Prostate gland (tissue), 2 donors: ENCODE data around the gene CUX1. TPM values are rescaled to one million over a fixed set of nuclear protein-coding genes. Genes with fewer than 3 reads are reported as not detected.
"Not testable (repeated sequence)": the region's sequence is repeated elsewhere in the genome, so short reads cannot be mapped to it uniquely, and the experiment has no call there.

Experiments
- DNase-seq: peaks from one replicate; pipeline ENCODE4 v3.0.0-alpha.2; 2019; ENCODE audit warnings: low spot score
- H3K27ac ChIP-seq, 2 donors: fragments of 200-600 bp; sonication (generic); 2 replicates each; pipeline ENCODE4 v1.5.1; 2017 to 2019
- H3K27me3 ChIP-seq: fragments of 200-600 bp; sonication (generic); replicated peaks from 2 replicates; pipeline ENCODE4 v1.5.1; 2019; ENCODE audit not compliant: insufficient read depth
- H3K36me3 ChIP-seq, 2 donors: fragments of 200-600 bp; sonication (generic); 1 replicate in 1 of 2; 2 replicates in 1 of 2; pipeline versions ENCODE4 v1.5.1 to v1.8.1; 2017 to 2019
- H3K4me1 ChIP-seq: fragments of 200-600 bp; sonication (generic); replicated peaks from 2 replicates; pipeline ENCODE4 v1.5.1; 2019
- H3K4me3 ChIP-seq, 2 donors: fragments of 200-600 bp; sonication (generic); 2 replicates each; pipeline ENCODE4 v1.5.1; 2017 to 2019
- H3K9me3 ChIP-seq: fragments of 200-600 bp; sonication (generic); 2 replicates; pipeline ENCODE4 v1.5.1; 2017
- POLR2A ChIP-seq: fragments of 450-650 bp; IDR thresholded peaks from one replicate; pipeline ENCODE4 v1.6.1; 2016; ENCODE audit warnings: antibody characterized with exemption, mild to moderate bottlenecking
- POLR2AphosphoS5 ChIP-seq: sonication (generic); formaldehyde crosslinking; IDR thresholded peaks from one replicate; pipeline ENCODE4 v1.6.1; 2017; ENCODE audit warnings: antibody characterized with exemption
- WGBS: methylation state at CpG from one replicate; pipeline ENCODE4 v1.1.5; 2018; 5-methylcytosine and 5-hydroxymethylcytosine counted together
- intact Hi-C: fragments of 100-400 bp; cut with DNase I; formaldehyde crosslinking; loops from one replicate; pipeline ENCODE4 v1.14.2; 2022
- total RNA-seq, 2 donors: library from RNA; depleted of rRNA; stranded (reverse); fragments of >200 nt; gene quantifications; one replicate each; pipeline ENCODE4 v1.1.0, GENCODE V29; 2016
- TF ChIP-seq, protein P1 (sequence below), 4 experiments: fragments of 200-600 bp in 2 of 4; fragments of 450-650 bp in 2 of 4; sonication (generic) in 2 of 4; IDR thresholded peaks; 1 replicate in 3 of 4; 2 replicates in 1 of 4; pipeline ENCODE4 v1.5.1; 2016 to 2019; ENCODE audit warnings: antibody characterized with exemption in 4 of 4, mild to moderate bottlenecking in 2 of 4, moderate library complexity in 2 of 4

The CUX1 gene
- total RNA-seq, 2 donors from 2014 or later = 96.3 to 99.2 TPM

DNA sequence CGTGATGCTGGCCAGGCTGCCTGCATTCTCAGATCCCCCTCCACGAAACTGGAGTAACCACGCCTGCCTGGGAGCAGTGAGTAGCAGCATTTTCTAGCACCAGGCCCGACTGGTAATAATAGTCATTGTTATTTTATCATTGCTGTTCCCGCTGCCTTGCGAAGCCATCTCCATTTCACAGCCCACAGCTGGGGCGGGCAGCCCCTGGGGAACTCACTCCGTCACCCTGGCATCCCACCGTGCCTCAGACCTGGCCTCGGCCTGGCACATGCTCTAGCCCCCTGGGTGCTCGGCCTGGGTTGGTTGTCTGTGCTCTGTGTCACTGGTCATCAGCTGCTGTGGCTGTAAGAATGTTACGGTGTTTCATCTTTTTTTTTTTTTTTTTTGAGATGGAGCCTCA, 411.5 kb downstream of the CUX1 start:
- no peak overlapping the region for H3K4me3 ChIP-seq
- H3K36me3 ChIP-seq = peaks cover 0 to 9% of the 10 kb centered on the region in 2 donors
- H3K27me3 ChIP-seq = no peaks in the 10 kb centered on the region
- no peaks in the 10 kb centered on the region for H3K4me1 ChIP-seq
- TF ChIP-seq POLR2AphosphoS5 = no peak
- TF ChIP-seq, protein P1, sequence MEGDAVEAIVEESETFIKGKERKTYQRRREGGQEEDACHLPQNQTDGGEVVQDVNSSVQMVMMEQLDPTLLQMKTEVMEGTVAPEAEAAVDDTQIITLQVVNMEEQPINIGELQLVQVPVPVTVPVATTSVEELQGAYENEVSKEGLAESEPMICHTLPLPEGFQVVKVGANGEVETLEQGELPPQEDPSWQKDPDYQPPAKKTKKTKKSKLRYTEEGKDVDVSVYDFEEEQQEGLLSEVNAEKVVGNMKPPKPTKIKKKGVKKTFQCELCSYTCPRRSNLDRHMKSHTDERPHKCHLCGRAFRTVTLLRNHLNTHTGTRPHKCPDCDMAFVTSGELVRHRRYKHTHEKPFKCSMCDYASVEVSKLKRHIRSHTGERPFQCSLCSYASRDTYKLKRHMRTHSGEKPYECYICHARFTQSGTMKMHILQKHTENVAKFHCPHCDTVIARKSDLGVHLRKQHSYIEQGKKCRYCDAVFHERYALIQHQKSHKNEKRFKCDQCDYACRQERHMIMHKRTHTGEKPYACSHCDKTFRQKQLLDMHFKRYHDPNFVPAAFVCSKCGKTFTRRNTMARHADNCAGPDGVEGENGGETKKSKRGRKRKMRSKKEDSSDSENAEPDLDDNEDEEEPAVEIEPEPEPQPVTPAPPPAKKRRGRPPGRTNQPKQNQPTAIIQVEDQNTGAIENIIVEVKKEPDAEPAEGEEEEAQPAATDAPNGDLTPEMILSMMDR (IDR thresholded peaks at IDR 0.05) = no peak
- no peak for TF ChIP-seq POLR2A
- intact Hi-C loops = no loop called here
- no peaks in the 10 kb centered on the region for H3K9me3 ChIP-seq
- WGBS = 94% methylated on average over 12 of the region's 12 CpGs
- no peak overlapping the region for H3K27ac ChIP-seq
- DNase-seq = no peak

DNA sequence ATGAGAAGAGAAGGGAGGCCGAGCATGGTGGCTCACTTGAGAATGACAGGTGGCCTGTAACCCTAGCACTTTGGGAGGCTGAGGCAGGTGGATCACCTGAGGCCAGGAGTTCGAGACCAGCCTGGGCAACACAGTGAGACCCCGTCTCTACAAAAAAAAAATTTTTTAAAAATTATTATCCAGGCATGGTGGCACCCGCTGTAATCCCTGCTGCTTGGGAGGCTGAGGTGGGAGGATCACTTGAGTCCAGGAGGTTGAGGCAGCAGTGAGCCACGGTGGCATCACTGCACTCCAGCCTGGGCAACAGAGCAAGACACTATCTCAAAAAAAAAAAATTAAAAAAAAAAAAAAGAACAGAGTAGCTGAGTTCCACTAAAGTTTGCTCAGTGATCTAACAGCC, 412.7 kb downstream of the CUX1 start:
- not testable (repeated sequence) for H3K9me3 ChIP-seq, H3K27ac ChIP-seq, DNase-seq, H3K36me3 ChIP-seq, H3K27me3 ChIP-seq, H3K4me3 ChIP-seq, H3K4me1 ChIP-seq
- intact Hi-C loops = loop anchor here (10.0 kb wide), 1 partner anchor 635 kb away; no protein-coding TSS in a partner anchor
- WGBS = 97% methylated on average over 5 of the region's 5 CpGs

DNA sequence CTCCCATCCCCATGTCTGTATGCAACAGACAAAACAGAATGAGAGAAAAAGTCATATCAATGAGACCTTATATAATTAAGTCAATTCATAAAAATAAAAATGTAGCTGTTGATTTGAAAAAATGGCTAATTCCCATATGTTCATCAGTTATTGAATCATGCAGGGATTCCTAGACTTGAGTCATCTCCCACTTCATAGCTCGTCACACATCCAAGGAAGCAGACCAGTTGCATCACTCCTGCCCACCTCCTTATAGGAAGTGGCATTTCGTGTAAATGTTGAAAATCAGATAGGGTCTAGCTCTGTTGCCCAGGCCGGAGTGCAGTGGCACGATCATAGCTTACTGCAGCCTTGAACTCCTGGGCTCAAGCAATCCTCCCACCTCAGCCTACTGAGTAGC, 413.2 kb downstream of the CUX1 start:
- intact Hi-C loops = loop anchor here (10.0 kb wide), 1 partner anchor 636 kb away; no protein-coding TSS in a partner anchor
- Histone ChIP-seq H3K27ac (no peak overlapping the region), H3K9me3 (no peaks in the 10 kb centered on the region), H3K27me3 (no peaks in the 10 kb centered on the region), H3K4me3 (no peak overlapping the region), H3K36me3 (peaks cover 0 to 9% of the 10 kb centered on the region in 2 donors), H3K4me1 (no peaks in the 10 kb centered on the region)
- TF ChIP-seq, protein P1 (IDR thresholded peaks at IDR 0.05) = no peak
- TF ChIP-seq POLR2AphosphoS5 (no peak), POLR2A (no peak)
- no peak for DNase-seq
- 90% methylated on average over 4 of the region's 4 CpGs for WGBS

DNA sequence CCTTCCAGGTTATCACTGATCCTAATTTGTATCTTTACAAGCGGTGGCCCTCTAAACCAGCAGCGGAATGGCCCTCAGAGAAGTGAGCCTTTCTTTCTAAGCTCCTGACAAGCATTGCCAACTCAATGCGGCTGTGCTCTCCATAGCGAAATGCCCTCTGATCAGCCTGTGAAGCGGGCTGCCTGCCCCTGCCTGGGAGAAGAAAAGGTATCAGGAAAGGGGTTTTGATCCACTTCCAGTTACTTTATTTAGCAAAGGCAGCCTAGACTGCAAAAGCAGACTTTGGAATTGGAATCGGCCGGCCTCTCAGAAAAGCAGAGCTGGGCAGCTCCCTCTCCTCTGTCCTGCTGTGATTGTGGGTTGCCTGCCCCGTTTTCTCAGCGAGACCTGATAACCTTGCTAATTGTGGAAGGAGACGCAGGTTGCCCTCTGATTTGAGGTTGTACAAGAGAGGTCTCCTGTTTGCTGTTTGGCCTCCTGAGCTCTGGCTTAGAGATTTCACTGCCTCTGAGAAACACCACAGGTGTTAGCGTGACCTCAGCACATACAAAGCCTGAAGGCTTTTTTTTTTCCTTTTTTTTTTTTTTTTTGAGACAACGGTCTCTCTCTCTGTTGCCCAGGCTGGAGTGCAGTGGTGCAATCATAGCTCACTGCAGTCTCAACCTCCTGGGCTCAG, 415.3 kb downstream of the CUX1 start:
- intact Hi-C loops = loop anchor here (10.0 kb wide), 1 partner anchor 638 kb away; no protein-coding TSS in a partner anchor
- no peak overlapping the region for H3K27ac ChIP-seq
- H3K9me3 ChIP-seq = no peaks in the 10 kb centered on the region
- H3K27me3 ChIP-seq = no peaks in the 10 kb centered on the region
- no peak for DNase-seq
- WGBS = 86% methylated on average over 12 of the region's 12 CpGs
- H3K4me3 ChIP-seq = no peak overlapping the region
- no peak for TF ChIP-seq POLR2AphosphoS5
- TF ChIP-seq, protein P1 (IDR thresholded peaks at IDR 0.05) = no peak
- no peak for TF ChIP-seq POLR2A
- no peaks in the 10 kb centered on the region for H3K4me1 ChIP-seq
- H3K36me3 ChIP-seq = peaks cover 0 to 9% of the 10 kb centered on the region in 2 donors

DNA sequence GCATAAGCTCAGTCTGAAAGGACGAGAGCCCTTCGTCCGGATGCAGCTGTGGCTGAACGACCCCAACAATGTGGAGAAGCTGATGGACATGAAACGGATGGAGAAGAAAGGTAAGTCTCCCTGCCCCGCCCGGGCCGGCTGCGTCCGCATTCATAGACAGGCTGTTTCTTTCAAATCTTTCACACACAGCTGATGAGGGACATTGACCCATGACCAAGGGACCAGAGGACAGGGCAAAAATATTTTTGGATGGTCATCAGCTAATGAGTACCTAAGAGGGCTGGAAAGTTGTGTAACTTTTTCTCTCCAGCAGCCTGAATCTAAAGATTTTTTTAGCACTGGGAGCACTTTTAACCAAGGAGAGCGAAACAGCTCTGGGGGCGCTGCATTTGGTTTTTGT, 416.7 kb downstream of the CUX1 start:
- no peak for DNase-seq
- Histone ChIP-seq H3K4me3 (no peak overlapping the region), H3K36me3 (no peaks in the 10 kb centered on the region), H3K4me1 (no peaks in the 10 kb centered on the region), H3K27ac (no peak overlapping the region), H3K27me3 (no peaks in the 10 kb centered on the region), H3K9me3 (no peaks in the 10 kb centered on the region)
- TF ChIP-seq POLR2AphosphoS5 (no peak), POLR2A (no peak)
- intact Hi-C loops = loop anchor here (10.0 kb wide), 1 partner anchor 639 kb away; no protein-coding TSS in a partner anchor
- WGBS = 93% methylated on average over 12 of the region's 12 CpGs
